WI38 (cell line): Measurements from ENCODE around the gene KCND3.

Experiments used
- H3K4me3 ChIP-seq: 2 replicates; pipeline ENCODE4 v1.5.1; 2011; ENCODE audit warnings: low read depth, mild to moderate bottlenecking, control low read depth, low read length
- CTCF ChIP-seq: IDR thresholded peaks from 2 replicates; pipeline ENCODE4 v1.5.1; 2012; ENCODE audit warnings: low read depth, mild to moderate bottlenecking, control low read depth, low read length

The KCND3 gene

GRCh38 chr1:111952125-111952657, 37.3 kb downstream of the KCND3 start:
- no peak overlapping the region for H3K4me3 ChIP-seq
- TF ChIP-seq CTCF, result no peak

GRCh38 chr1:111948209-111949171, 41.0 kb downstream of the KCND3 start:
- H3K4me3 ChIP-seq, result no peak overlapping the region
- TF ChIP-seq CTCF, result no peak

GRCh38 chr1:111943846-111944749, 45.4 kb downstream of the KCND3 start:
- no peak for TF ChIP-seq CTCF

GRCh38 chr1:111943066-111943465, 46.4 kb downstream of the KCND3 start:
- TF ChIP-seq CTCF, result no peak
- no peak overlapping the region for H3K4me3 ChIP-seq

More at GRCh38 chr1:111943846-111944749, 45.4 kb downstream of the KCND3 start:
- no peak overlapping the region for H3K4me3 ChIP-seq

GRCh38 chr1:111938536-111938935, 50.9 kb downstream of the KCND3 start:
- TF ChIP-seq CTCF, result no peak
- H3K4me3 ChIP-seq, result no peak overlapping the region

- H3K4me3 ChIP-seq, result no peak overlapping the region
- TF ChIP-seq CTCF, result no peak
Measured at GRCh38 chr1:111938123-111938522, 51.3 kb downstream of the KCND3 start.
